Erythroblast (primary cell): ENCODE data around the gene CTU2.

ENCODE experiments used
- DNase-seq, 2 experiments: peaks; one replicate each; lab custom pipeline; 2025; lab: John Stamatoyannopoulos, UW
- GATA1 ChIP-seq: IDR thresholded peaks from 2 replicates; pipeline ENCODE4 v1.6.1; 2011; ENCODE audit warnings: low read depth, mild to moderate bottlenecking, control low read depth, low read length, moderate library complexity
- POLR2A ChIP-seq: IDR thresholded peaks from 2 replicates; pipeline ENCODE4 v1.6.1; 2011; ENCODE audit warnings: mild to moderate bottlenecking, low read length

The CTU2 gene

GRCh38 chr16:88753191-88753590 lies 46.9 kb downstream of the CTU2 start:
- TF ChIP-seq GATA1 (no peak), POLR2A (no peak)
- no peak for DNase-seq

DNA sequence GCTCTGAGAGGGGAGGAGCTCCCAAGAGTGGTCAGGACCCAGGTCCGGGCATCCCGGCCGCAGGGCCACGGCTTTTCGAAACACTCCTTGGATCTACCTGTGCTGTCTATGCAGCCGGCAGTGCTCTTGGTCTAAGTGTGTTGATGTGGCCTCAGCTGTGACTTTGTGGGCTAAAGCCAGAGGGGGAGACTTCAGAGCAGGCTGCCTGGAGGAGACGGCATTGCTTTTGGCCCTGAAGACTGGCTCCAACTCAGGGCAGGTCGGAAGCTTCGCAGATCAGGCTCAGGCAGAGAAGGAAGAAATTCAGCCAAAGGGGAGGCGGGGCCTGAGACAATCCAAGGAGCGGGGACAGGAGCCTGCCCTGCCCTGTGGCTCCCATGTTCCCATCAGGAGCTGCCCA lies 47.3 kb downstream of the CTU2 start:
- no peak for DNase-seq

GRCh38 chr16:88754109-88754911 lies 48.0 kb downstream of the CTU2 start:
- TF ChIP-seq POLR2A (no peak), GATA1 (no peak)
- DNase-seq = no peak

More for the DNA sequence above, 47.3 kb downstream of the CTU2 start:
- no peak for TF ChIP-seq POLR2A
- no peak for TF ChIP-seq GATA1

GRCh38 chr16:88754912-88755744 lies 48.8 kb downstream of the CTU2 start:
- DNase-seq = peak; percentile 18 to 38
- TF ChIP-seq POLR2A (no peak), GATA1 (no peak)

GRCh38 chr16:88755745-88756443 lies 49.6 kb downstream of the CTU2 start:
- DNase-seq = no peak
- TF ChIP-seq POLR2A (no peak), GATA1 (no peak)

DNA sequence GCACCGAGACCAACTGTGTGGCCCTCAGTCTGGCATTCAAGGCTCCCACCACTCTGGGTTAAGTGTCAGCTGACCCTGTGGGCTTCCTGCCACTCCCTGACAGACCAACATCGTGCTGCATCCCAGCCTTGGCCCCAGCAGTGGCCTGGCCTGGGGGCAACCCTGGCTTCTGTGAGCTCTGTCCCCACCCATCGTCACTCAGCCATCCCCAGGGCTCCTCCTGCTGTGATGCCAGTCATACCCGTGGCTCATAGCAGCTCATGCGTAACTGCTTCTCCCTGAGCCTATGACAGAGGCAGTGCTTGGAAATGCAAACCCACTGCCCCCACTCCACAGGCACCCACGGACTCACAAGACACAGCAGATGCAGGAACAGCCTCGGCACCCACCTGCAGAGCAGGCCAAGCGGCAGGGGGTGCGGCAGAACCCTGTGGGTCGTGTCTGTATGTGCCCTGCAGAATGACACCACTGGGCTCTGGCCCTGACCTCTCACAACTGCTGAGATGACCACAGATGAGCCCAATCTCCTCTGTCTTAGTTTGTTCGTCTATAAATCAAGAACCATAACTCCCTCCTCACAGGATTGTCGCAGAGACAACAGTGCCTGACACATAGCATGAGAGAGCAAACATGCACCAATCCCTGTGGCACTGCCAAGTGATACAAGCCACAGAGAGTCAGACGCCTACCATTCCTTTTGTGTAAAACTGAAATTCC lies 52.1 kb downstream of the CTU2 start:
- TF ChIP-seq GATA1 (no peak), POLR2A (no peak)
- no peak for DNase-seq

GRCh38 chr16:88758944-88759244 lies 52.6 kb downstream of the CTU2 start:
- DNase-seq = no peak
- TF ChIP-seq GATA1 = no peak
- TF ChIP-seq POLR2A = no peak

GRCh38 chr16:88759245-88759975 lies 53.1 kb downstream of the CTU2 start:
- no peak for TF ChIP-seq GATA1
- TF ChIP-seq POLR2A = no peak
- peak; percentile 55 to 71 for DNase-seq

DNA sequence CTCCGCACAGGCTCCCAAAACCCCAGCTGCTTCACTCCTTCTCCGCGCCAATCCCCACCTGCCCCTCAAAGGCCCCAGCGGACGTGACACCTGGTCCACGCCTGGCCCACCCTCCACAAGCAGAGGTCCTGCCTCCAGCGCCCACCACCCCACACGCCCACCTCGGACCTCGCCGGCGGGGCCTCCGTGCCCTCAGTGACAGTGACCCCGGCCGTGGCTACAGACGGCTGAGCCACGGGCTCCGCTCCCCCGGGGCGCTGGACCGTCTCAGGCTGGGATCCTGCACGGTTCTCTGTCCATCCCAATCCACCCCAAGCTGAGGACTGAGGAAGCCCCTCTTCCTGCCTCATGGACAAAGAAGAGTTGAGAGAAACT lies 53.7 kb downstream of the CTU2 start:
- DNase-seq = no peak
- no peak for TF ChIP-seq POLR2A
- no peak for TF ChIP-seq GATA1

DNA sequence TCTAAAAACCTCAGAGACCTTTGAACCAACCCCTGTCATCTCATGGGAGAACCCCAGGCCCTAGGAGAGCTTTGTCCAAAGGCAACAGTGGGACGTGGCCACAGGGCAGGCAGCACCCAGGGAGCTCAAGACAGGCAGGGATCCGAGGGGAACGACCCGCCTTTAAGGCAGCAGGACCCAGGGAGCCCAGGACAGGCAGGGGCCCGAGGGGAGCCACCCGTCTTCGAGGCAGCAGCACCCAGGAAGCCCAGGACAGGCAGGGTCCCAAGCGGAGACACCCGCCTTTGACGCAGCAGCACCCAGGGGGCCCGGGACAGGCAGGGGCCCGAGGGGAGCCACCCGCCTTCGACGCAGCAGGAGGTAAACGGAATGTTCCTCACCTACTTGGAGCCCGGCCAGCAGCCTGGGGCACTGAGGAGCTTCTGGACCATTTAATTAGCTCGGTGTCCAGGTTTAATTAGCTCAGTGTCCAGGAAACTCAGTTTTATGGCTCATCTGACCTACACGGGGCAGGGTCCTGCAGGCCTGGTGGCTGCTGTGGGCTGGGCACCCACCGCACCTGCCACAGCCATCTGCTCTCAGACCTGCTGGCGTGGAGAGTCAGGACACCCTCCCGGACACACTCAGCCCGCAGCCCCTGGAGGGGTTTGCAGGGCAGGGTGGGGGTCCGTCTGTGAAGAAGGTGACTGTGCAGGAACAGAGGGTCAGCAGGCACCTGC lies 54.3 kb downstream of the CTU2 start:
- no peak for TF ChIP-seq GATA1
- TF ChIP-seq POLR2A = no peak

DNA sequence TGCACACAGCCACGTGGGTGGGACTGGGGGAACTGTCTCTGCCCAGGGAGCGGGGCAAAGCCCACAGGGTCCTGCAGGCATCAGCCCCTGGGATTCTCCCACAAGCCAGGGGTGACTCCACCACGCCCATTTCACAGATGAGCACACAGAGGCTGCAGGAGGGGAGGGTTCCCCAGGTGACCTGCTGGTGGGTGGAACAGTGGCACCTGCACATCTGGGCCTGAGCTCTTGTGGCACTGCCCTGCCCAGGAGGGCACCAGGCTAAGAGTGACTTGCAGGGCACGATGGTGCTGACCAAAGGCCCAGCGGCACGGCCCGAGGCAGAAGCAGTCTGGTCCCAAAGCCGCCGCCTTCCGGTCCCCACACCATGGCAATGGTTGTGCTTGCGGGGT lies 54.8 kb downstream of the CTU2 start:
- TF ChIP-seq POLR2A (no peak), GATA1 (no peak)
- no peak for DNase-seq

More for the DNA sequence above, 54.3 kb downstream of the CTU2 start:
- DNase-seq = no peak

DNA sequence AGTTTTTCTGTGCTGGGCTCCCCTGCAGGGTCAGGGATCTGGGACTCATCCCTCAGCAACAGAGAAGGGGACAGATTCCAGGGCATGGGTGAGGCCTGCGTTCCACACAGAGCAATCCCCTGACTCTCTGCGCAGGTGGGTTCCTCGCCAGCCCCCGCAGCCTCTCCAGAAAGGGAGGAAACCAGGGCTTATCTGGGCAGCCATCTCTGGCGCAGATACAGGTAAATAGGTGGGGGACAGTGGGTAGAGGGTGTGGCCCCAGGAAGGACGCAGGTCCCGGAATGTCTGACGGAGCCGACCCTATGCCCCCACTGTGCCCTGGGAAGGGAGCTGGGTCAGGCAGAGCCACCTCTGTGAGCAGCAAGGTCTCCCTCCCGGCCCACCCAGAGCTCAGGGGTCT lies 55.5 kb downstream of the CTU2 start:
- TF ChIP-seq POLR2A (no peak), GATA1 (no peak)

More for the DNA sequence above, 55.5 kb downstream of the CTU2 start:
- no peak for DNase-seq
